GM19238 (cell line): ENCODE measurements around the gene TMEM186.
"Not testable (repeated sequence)": the region's sequence is repeated elsewhere in the genome, so short reads cannot be mapped to it uniquely, and the experiment has no call there.

Experiments
- DNase-seq: peaks from one replicate; pipeline ENCODE4 v3.0.0; 2011; ENCODE audit warnings: low spot score; ENCODE audit not compliant: insufficient read length

The TMEM186 gene

GRCh38 chr16:8774208-8774607 is 23.2 kb downstream of the TMEM186 start:
- no peak for DNase-seq

DNA sequence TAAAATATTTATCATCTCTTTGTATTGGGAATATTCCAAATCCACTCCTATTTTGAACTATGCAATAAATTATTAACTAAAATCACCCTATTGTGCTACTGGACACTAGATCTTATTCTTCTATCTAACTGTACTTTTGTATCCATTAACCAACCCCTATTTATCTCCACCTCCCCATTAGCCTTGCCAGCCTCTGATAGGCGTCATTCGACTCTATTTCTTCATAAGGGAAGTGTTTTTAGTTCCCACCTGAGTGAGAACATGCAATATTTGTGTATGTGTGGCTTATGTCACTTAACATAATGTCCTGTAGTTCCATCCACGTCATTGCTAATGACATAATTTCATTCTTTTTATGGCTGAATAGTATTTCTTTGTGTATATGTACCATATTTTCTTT is 23.9 kb downstream of the TMEM186 start:
- DNase-seq: no peak

GRCh38 chr16:8768692-8769091 is 28.7 kb downstream of the TMEM186 start:
- DNase-seq: no peak

DNA sequence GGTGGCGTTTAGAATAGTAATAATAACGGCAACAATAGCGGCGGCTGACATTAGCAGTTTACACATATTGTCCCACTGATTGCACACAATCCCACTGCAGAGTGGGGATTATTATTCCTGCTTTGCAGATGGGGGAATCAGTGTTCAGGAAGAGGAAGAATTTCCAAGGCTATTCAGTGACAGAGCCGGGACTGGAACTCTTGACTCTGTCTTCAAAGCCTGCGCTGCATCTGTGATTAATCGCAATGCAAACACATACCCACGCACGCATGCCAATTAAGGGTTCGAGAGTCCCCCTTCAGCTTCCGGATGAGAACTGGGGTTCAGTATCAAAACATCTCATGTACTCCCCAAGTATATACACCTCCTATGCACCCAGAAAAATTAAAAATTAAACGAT is 29.2 kb downstream of the TMEM186 start:
- DNase-seq: no peak

- no peak for DNase-seq
These were observed 30.3 kb downstream of the TMEM186 start for GRCh38 chr16:8767176-8767575.

DNA sequence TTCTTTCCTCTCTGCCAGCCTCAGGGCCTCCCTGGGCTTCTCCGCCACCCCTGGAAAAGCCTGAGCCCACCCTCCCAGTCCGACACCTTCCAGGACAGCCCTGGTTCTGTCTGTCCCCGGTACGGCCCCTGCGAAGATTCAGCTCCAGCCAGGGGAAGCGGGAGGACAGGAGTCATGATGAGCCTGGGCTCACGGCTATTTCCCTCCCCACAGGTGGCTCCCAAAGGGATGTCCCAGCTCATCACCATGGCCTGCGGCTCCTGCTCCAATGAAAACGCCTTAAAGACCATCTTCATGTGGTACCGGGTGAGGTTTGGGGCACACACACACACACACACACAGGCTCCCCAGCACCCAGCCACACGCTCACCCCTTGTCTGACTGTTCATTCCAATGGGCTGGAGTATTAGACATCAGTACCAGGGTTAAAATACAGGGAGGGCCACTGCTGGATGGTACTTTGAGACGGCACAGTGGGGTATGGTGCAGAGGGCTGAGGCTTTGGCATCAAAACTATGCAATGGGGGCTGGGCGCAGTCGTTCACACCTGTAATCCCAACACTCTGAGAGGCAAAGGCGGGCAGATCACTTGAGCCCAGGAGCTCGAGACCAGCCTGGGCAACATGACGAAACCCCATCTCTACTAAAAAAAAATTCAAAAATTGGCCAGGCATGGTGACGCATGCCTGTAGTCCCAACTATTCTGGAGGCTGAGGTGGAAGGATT is 32.8 kb downstream of the TMEM186 start:
- DNase-seq: no peak

- no peak for DNase-seq
These were observed 33.5 kb downstream of the TMEM186 start for GRCh38 chr16:8763899-8764298.

GRCh38 chr16:8763083-8763482 is 34.4 kb downstream of the TMEM186 start:
- DNase-seq: no peak

- DNase-seq: no peak
These were observed 35.2 kb downstream of the TMEM186 start for GRCh38 chr16:8762254-8762653.

GRCh38 chr16:8761078-8761477 is 36.4 kb downstream of the TMEM186 start:
- DNase-seq: no peak

- DNase-seq: no peak
These were observed 37.4 kb downstream of the TMEM186 start for GRCh38 chr16:8760021-8760420.

- no peak for DNase-seq
These were observed 39.4 kb downstream of the TMEM186 start for GRCh38 chr16:8758022-8758421.

GRCh38 chr16:8756755-8757154 is 40.7 kb downstream of the TMEM186 start:
- no peak for DNase-seq

GRCh38 chr16:8753416-8754054 is 43.9 kb downstream of the TMEM186 start:
- no peak for DNase-seq

DNA sequence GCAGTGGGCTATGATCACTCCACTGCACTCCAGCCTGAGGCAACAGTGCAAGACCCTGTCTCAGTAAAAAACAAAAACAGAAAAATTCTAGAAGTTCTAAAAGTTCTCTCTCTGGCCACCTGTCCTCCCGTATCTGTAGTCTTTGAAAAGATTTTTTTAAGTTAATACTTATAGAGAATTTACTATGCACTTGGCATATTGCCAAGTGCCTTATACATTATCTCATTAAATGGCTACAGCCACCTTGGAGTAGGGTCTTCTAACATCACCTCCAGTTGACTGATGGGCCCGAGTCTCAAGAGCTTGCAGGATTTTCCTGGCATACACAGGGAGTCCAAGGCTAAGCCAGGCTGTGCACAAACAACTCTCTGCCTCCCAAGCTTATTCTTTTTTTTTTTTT is 44.7 kb downstream of the TMEM186 start:
- no peak for DNase-seq

DNA sequence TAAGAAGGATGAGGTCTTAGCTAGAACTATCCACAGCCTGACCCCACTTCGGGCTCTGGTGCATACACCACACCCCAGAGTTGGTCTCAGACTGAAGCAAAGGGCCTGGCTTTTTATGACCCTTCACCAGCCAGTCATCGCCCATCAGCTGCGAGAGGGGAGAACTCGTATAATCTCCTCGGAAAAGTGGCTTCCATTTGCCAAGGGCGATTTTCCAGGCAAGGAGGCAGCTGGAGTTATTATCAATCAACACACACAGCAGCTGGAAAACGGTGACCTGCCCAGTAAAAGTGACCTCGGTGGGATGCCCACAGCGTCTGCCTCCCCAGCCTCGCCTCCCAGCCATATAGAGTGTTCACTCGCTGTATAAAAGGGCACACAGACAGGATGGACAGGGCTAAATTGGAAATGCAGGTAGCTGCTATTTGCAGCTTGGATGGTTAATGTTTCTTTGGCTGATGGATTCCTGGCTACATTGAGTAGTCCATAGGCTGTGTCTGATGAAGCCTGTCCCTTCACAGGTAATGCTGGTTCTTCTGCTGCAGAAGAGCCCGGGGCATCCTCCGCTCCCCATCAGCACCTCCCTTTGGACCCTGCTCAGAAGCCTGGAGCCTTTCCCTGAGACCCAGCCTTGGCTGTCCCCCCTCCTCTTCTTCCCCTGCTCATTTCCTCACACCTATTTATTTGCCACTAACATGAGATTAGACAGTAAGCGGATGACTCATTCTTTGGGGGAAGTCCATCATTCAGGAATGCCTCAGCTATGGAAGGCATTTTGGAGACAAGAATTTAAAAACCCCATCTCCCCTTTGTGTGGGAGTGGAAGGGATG is 45.7 kb downstream of the TMEM186 start:
- DNase-seq: no peak

- DNase-seq: not testable (repeated sequence)
These were observed 48.5 kb downstream of the TMEM186 start for GRCh38 chr16:8748944-8749343.
